H1 (cell line): ENCODE data around the gene SSC5D. TPM values are rescaled to one million over a fixed set of nuclear protein-coding genes. Genes with fewer than 3 reads are reported as not detected.

Experiments
- CTCF ChIA-PET: fragments of 300-600 bp; sonication (Branson Sonifier 250); formaldehyde crosslinking; loops from one replicate; lab custom pipeline; 2021; ENCODE audit not compliant: partially characterized antibody; lab: Charles Lee
- POLR2A ChIA-PET: fragments of 300-600 bp; sonication (Branson Sonifier 250); formaldehyde crosslinking; loops from one replicate; lab custom pipeline; 2021; ENCODE audit warnings: inconsistent platforms; ENCODE audit not compliant: partially characterized antibody; lab: Charles Lee
- DNase-seq, 2 experiments: peaks; one replicate each; pipeline versions ENCODE4 v3.0.0 to v3.0.0-alpha.2; 2010 to 2022; ENCODE audit warnings: low spot score in 2 of 2, low read depth in 1 of 2, mixed read lengths in 1 of 2
- FAIRE-seq: peaks from 2 replicates; lab custom pipeline; 2011; peaks lifted over from hg19 to GRCh38; lab: Jason Lieb, UNC
- H2AFZ ChIP-seq: 2 replicates; pipeline ENCODE4 v1.8.1; 2012; ENCODE audit warnings: low read length, inconsistent platforms
- H2AK5ac ChIP-seq: 2 replicates; pipeline ENCODE4 v1.6.1; 2013; ENCODE audit warnings: low read depth, low read length
- H2BK120ac ChIP-seq: replicated peaks from 2 replicates; pipeline ENCODE3; 2013; ENCODE audit warnings: low read depth, low read length, inconsistent platforms
- H2BK12ac ChIP-seq: 2 replicates; pipeline ENCODE4 v1.6.1; 2013; ENCODE audit warnings: low read depth, low read length
- H2BK15ac ChIP-seq: 2 replicates; pipeline ENCODE4 v1.6.1; 2013; ENCODE audit warnings: low read length
- H2BK20ac ChIP-seq: 2 replicates; pipeline ENCODE4 v1.6.1; 2013; ENCODE audit warnings: low read length
- H2BK5ac ChIP-seq: 2 replicates; pipeline ENCODE4 v1.6.1; 2013; ENCODE audit warnings: low read depth, low read length
- H3K14ac ChIP-seq: 2 replicates; pipeline ENCODE4 v1.6.1; 2013; ENCODE audit warnings: inconsistent platforms; ENCODE audit not compliant: insufficient read length
- H3K18ac ChIP-seq: 2 replicates; pipeline ENCODE4 v1.6.1; 2013; ENCODE audit warnings: low read length; ENCODE audit errors: extremely low read depth
- H3K23ac ChIP-seq: 2 replicates; pipeline ENCODE4 v1.6.1; 2013; ENCODE audit warnings: inconsistent platforms; ENCODE audit not compliant: insufficient read length
- H3K23me2 ChIP-seq: 2 replicates; pipeline ENCODE4 v1.6.1; 2013; ENCODE audit warnings: low read depth, low read length
- H3K27ac ChIP-seq: 2 replicates; pipeline ENCODE4 v1.6.1; 2011; ENCODE audit warnings: low read depth, low read length, inconsistent platforms
- H3K27me3 ChIP-seq, 4 experiments: replicated peaks in 1 of 4; 1 replicate in 1 of 4; 2 replicates in 3 of 4; pipeline versions ENCODE4 v1.6.1 to v1.8.1; 2011 to 2013; ENCODE audit warnings: low read length in 3 of 4, mild to moderate bottlenecking in 3 of 4, inconsistent platforms in 2 of 4, mixed read lengths in 2 of 4, moderate library complexity in 1 of 4; ENCODE audit not compliant: control insufficient read depth in 3 of 4, insufficient read depth in 3 of 4; ENCODE audit errors: extremely low read depth in 1 of 4
- H3K36me3 ChIP-seq, 4 experiments: 2 replicates each; pipeline versions ENCODE4 v1.6.1 to v1.8.1; 2011 to 2013; ENCODE audit warnings: mild to moderate bottlenecking in 4 of 4, low read length in 3 of 4, moderate library complexity in 2 of 4, control low read depth in 1 of 4, inconsistent platforms in 1 of 4; ENCODE audit not compliant: insufficient read depth in 4 of 4, control insufficient read depth in 2 of 4
- H3K4ac ChIP-seq: replicated peaks from 2 replicates; pipeline ENCODE3; 2013; ENCODE audit warnings: low read length, low read depth, mixed read lengths, inconsistent platforms; ENCODE audit not compliant: insufficient read length
- H3K4me1 ChIP-seq, 4 experiments: replicated peaks in 1 of 4; 1 replicate in 1 of 4; 2 replicates in 3 of 4; pipeline versions ENCODE4 v1.6.1 to v1.8.1; 2011 to 2013; ENCODE audit warnings: low read length in 3 of 4, inconsistent platforms in 2 of 4, mixed read lengths in 1 of 4; ENCODE audit not compliant: insufficient read depth in 4 of 4, control insufficient read depth in 3 of 4
- H3K4me2 ChIP-seq, 2 experiments: 2 replicates each; pipeline versions ENCODE4 v1.6.1 to v1.8.1; 2011 to 2013; ENCODE audit warnings: low read depth in 2 of 2, low read length in 2 of 2, control low read depth in 1 of 2, inconsistent platforms in 1 of 2, mild to moderate bottlenecking in 1 of 2; ENCODE audit not compliant: insufficient read depth in 1 of 2
- H3K4me3 ChIP-seq, 4 experiments: fragments of 200-600, 300-600 bp in 1 of 4; sonication (generic), shearing (Covaris generic), sonication (Bioruptor Twin) in 1 of 4; 2 replicates each; pipeline versions ENCODE4 v1.5.1 to v1.8.1; 2011 to 2016; ENCODE audit warnings: low read length in 4 of 4, low read depth in 3 of 4, control low read depth in 2 of 4, inconsistent platforms in 2 of 4, mild to moderate bottlenecking in 2 of 4, mixed read lengths in 1 of 4, moderate library complexity in 1 of 4; ENCODE audit not compliant: insufficient read depth in 2 of 4; ENCODE audit errors: extremely low read depth in 1 of 4
- H3K56ac ChIP-seq: replicated peaks from 2 replicates; pipeline ENCODE3; 2013; ENCODE audit warnings: low read depth, mild to moderate bottlenecking, mixed read lengths, low read length, inconsistent platforms; ENCODE audit not compliant: insufficient read length
- H3K79me1 ChIP-seq: 2 replicates; pipeline ENCODE4 v1.6.1; 2013; ENCODE audit warnings: low read depth, low read length, control low read depth
- H3K79me2 ChIP-seq, 2 experiments: 2 replicates each; pipeline versions ENCODE4 v1.6.1 to v1.8.1; 2012 to 2013; ENCODE audit warnings: low read length in 2 of 2, mild to moderate bottlenecking in 2 of 2, inconsistent platforms in 1 of 2; ENCODE audit not compliant: insufficient read depth in 2 of 2, control insufficient read depth in 1 of 2
- H3K9ac ChIP-seq, 4 experiments: replicated peaks in 1 of 4; 1 replicate in 1 of 4; 2 replicates in 3 of 4; pipeline versions ENCODE4 v1.6.1 to v1.8.1; 2011 to 2013; ENCODE audit warnings: low read depth in 3 of 4, low read length in 3 of 4, control low read depth in 2 of 4, mild to moderate bottlenecking in 2 of 4, moderate library complexity in 2 of 4, inconsistent platforms in 1 of 4; ENCODE audit errors: extremely low read depth in 1 of 4
- H3K9me3 ChIP-seq, 2 experiments: 2 replicates each; pipeline versions ENCODE4 v1.6.1 to v1.8.1; 2012 to 2013; ENCODE audit warnings: mild to moderate bottlenecking in 2 of 2, moderate library complexity in 2 of 2, control low read depth in 1 of 2, inconsistent platforms in 1 of 2, low read depth in 1 of 2, low read length in 1 of 2, mixed read lengths in 1 of 2; ENCODE audit not compliant: insufficient read depth in 2 of 2
- H4K20me1 ChIP-seq, 2 experiments: replicated peaks in 1 of 2; 2 replicates each; pipeline versions ENCODE3 to v1.8.1; 2011 to 2013; ENCODE audit warnings: inconsistent platforms in 2 of 2, low read length in 2 of 2, mild to moderate bottlenecking in 1 of 2; ENCODE audit not compliant: insufficient read depth in 2 of 2, control insufficient read depth in 1 of 2
- H4K5ac ChIP-seq: 2 replicates; pipeline ENCODE4 v1.6.1; 2013; ENCODE audit warnings: low read length, low read depth, mixed read lengths, inconsistent platforms; ENCODE audit not compliant: insufficient read length
- H4K8ac ChIP-seq: 2 replicates; pipeline ENCODE4 v1.8.0; 2013; ENCODE audit warnings: mild to moderate bottlenecking, moderate library complexity, low read length, inconsistent platforms; ENCODE audit not compliant: insufficient read depth; ENCODE audit errors: extremely low read depth
- H4K91ac ChIP-seq: replicated peaks from 2 replicates; pipeline ENCODE3; 2013; ENCODE audit warnings: low read length, mixed read lengths, inconsistent platforms; ENCODE audit not compliant: insufficient read length
- CHD2 ChIP-seq: IDR thresholded peaks from 2 replicates; pipeline ENCODE4 v1.6.1; 2012; ENCODE audit warnings: low read length, improper control_type of control experiment
- CTCF ChIP-seq, 3 experiments: IDR thresholded peaks; 1 replicate in 2 of 3; 2 replicates in 1 of 3; pipeline versions ENCODE4 v1.5.1 to v1.6.1; 2011; ENCODE audit warnings: low read length in 3 of 3, mild to moderate bottlenecking in 3 of 3, inconsistent platforms in 2 of 3, low read depth in 1 of 3, moderate library complexity in 1 of 3; ENCODE audit not compliant: insufficient read depth in 1 of 3; ENCODE audit errors: control extremely low read depth in 1 of 3
- EP300 ChIP-seq, 2 experiments: IDR thresholded peaks; 1 replicate in 1 of 2; 2 replicates in 1 of 2; pipeline ENCODE4 v1.6.1; 2011 to 2012; ENCODE audit warnings: low read depth in 2 of 2, low read length in 2 of 2, mild to moderate bottlenecking in 2 of 2, borderline replicate concordance in 1 of 2, inconsistent platforms in 1 of 2, moderate library complexity in 1 of 2
- KDM5A ChIP-seq: fragments of 200-600 bp; IDR thresholded peaks from 2 replicates; pipeline ENCODE4 v1.7.1; 2012; ENCODE audit warnings: mild to moderate bottlenecking, low read length, inconsistent platforms, mixed read lengths
- SIN3A ChIP-seq, 2 experiments: IDR thresholded peaks in 1 of 2; conservative IDR thresholded peaks in 1 of 2; 2 replicates each; pipeline ENCODE4 v1.6.1; 2011 to 2012; ENCODE audit warnings: low read length in 2 of 2, improper control_type of control experiment in 1 of 2, low read depth in 1 of 2, mild to moderate bottlenecking in 1 of 2
- SP1 ChIP-seq: IDR thresholded peaks from 2 replicates; pipeline ENCODE4 v1.6.1; 2011; ENCODE audit warnings: low read depth, low read length
- SUZ12 ChIP-seq: fragments of 200-600 bp; sonication (generic); IDR thresholded peaks from 2 replicates; pipeline ENCODE4 v1.6.1; 2012; ENCODE audit warnings: mild to moderate bottlenecking, inconsistent platforms, low read length, moderate library complexity, mixed read lengths
- TAF7 ChIP-seq: optimal IDR thresholded peaks from 2 replicates; pipeline ENCODE3; 2011; ENCODE audit warnings: low read depth, mild to moderate bottlenecking, inconsistent platforms, low read length, moderate library complexity, borderline replicate concordance
- TCF12 ChIP-seq: IDR thresholded peaks from 2 replicates; pipeline ENCODE4 v1.6.1; 2011; ENCODE audit warnings: low read depth, mild to moderate bottlenecking, low read length
- WGBS, 2 experiments: shearing (Covaris generic) in 1 of 2; methylation state at CpG; one replicate each; pipeline versions ENCODE4 v1.1.6 to v1.1.7; 2013 to 2015; ENCODE audit warnings: low lambda C conversion rate in 2 of 2, mixed read lengths in 2 of 2, inconsistent platforms in 1 of 2, low coverage in 1 of 2, missing lambda C conversion rate in 1 of 2; ENCODE audit not compliant: insufficient replicate concordance in 2 of 2, insufficient coverage in 1 of 2, insufficient read length in 1 of 2; ENCODE audit errors: extremely low coverage in 1 of 2, missing lambda C conversion rate in 1 of 2; 5-methylcytosine and 5-hydroxymethylcytosine counted together
- polyA plus RNA-seq, 7 experiments: library from polyadenylated mRNA; depleted of rRNA in 3 of 7; stranded (reverse) in 5 of 7; unstranded in 2 of 7; fragments of >200 nt in 5 of 7; fragments of 200-250 nt in 2 of 7; gene quantifications; 1 replicate in 5 of 7; 2 replicates in 1 of 7; 4 replicates in 1 of 7; pipeline versions ENCODE4 v1.2.1 to v1.2.3, GENCODE V29; 2011 to 2013; ENCODE audit warnings: missing spikeins in 2 of 7, mixed read lengths in 2 of 7
- total RNA-seq: library from RNA; stranded (reverse); fragmentation: NEBNext Ultra II Directional; extraction: Animal tissue kit (Norgen Biotek cat#: 25700); gene quantifications from 2 replicates; pipeline ENCODE4 v1.2.1, GENCODE V29; 2021

The SSC5D gene
- total and polyA plus RNA-seq, 2 of the 8 experiments (the other 6 are each of a cell fraction or from before 2014, with no cell fraction given), result 0.39 to 1.7 TPM

- H3K4me2 ChIP-seq, result no peak overlapping the region
- H3K23ac ChIP-seq, result no peak overlapping the region
- no peaks in the 10 kb centered on the region for H3K79me2 ChIP-seq
- H2BK20ac ChIP-seq, result no peak overlapping the region
- DNase-seq (no peak), FAIRE-seq (no peak)
- CTCF ChIA-PET, result interaction anchor here (0.5 kb wide), 1 partner anchor 710 kb away, joined by 3 read pairs; no protein-coding TSS in a partner anchor
- no peak overlapping the region for H4K8ac ChIP-seq
- H3K9ac ChIP-seq, result no peak overlapping the region
- no peak overlapping the region for H3K27ac ChIP-seq
- no peaks in the 10 kb centered on the region for H3K79me1 ChIP-seq
- H3K56ac ChIP-seq, result no peak overlapping the region
- peak overlapping the region; percentile 77; the same call in 1 of the 2 replicates for H2BK12ac ChIP-seq
- peak overlapping the region; percentile 97 for H2AK5ac ChIP-seq
- peaks cover 0 to 4% of the 10 kb centered on the region in 2 experiments for H4K20me1 ChIP-seq
- H3K27me3 ChIP-seq, result no peaks in the 10 kb centered on the region; a peak in 1 of 7 replicates
- POLR2A ChIA-PET, result no interaction called here
- H2BK15ac ChIP-seq, result 0 out of 2 replicates have a peak overlapping the region, but pooled peaks have one; percentile 7
- H3K18ac ChIP-seq, result no peak overlapping the region
- no peaks in the 10 kb centered on the region for H3K36me3 ChIP-seq
- no peak overlapping the region for H2AFZ ChIP-seq
- no peak overlapping the region for H3K4ac ChIP-seq
- H2BK120ac ChIP-seq, result no peak overlapping the region
- no peak overlapping the region; the same call in 1 of the 2 replicates for H2BK5ac ChIP-seq
- no peak overlapping the region for H3K4me3 ChIP-seq
- WGBS, 2 experiments, result 82% methylated on average over 10 of the region's 10 CpGs; no CpG with 5 or more reads in 1 of the 2 experiments
- peaks cover 8% of the 10 kb centered on the region; the same call in 1 of the 2 replicates for H3K23me2 ChIP-seq
- no peaks in the 10 kb centered on the region; a peak in 1 of 4 replicates for H3K9me3 ChIP-seq
- no peaks in the 10 kb centered on the region; a peak in 1 of 7 replicates for H3K4me1 ChIP-seq
- H4K5ac ChIP-seq, result no peak overlapping the region
- H3K14ac ChIP-seq, result no peak overlapping the region
- H4K91ac ChIP-seq, result peak overlapping the region; percentile 13
- TF ChIP-seq KDM5A (no peak), TCF12 (no peak), SUZ12 (no peak), SP1 (no peak), CTCF (IDR thresholded peaks at IDR 0.05; ENCODE audit: control extremely low read depth in 1 of 3, insufficient read depth in 1 of 3, low read depth in 1 of 3, low read length in 3 of 3) (no peak), TAF7 (no peak), EP300 (IDR thresholded peaks at IDR 0.05; ENCODE audit: borderline replicate concordance in 1 of 2, low read depth in 2 of 2, low read length in 2 of 2) (no peak), CHD2 (no peak), SIN3A (conservative IDR thresholded peaks at IDR 0.05 in 1 of 2, IDR thresholded peaks at IDR 0.05 in 1 of 2; ENCODE audit: low read depth in 1 of 2, low read length in 2 of 2) (no peak)
Observed at GRCh38 chr19:55519451-55520311, 31.4 kb downstream of the SSC5D start.
